Daoy (cell line): Measurements from ENCODE around the gene CCND1. TPM values are rescaled to one million over a fixed set of nuclear protein-coding genes. Genes with fewer than 3 reads are reported as not detected.

Experiments used
- DNase-seq: peaks from one replicate; pipeline ENCODE4 v3.0.0-alpha.2; 2015; ENCODE audit warnings: low read depth
- total RNA-seq: library from RNA; depleted of rRNA; stranded (reverse); fragments of >200 nt; shearing (Covaris generic); gene quantifications from 2 replicates; pipeline ENCODE4 v1.2.3, GENCODE V29; 2014; rRNA removed

Gene CCND1
- total RNA-seq, result 180 and 264 TPM in 2 replicates

DNA sequence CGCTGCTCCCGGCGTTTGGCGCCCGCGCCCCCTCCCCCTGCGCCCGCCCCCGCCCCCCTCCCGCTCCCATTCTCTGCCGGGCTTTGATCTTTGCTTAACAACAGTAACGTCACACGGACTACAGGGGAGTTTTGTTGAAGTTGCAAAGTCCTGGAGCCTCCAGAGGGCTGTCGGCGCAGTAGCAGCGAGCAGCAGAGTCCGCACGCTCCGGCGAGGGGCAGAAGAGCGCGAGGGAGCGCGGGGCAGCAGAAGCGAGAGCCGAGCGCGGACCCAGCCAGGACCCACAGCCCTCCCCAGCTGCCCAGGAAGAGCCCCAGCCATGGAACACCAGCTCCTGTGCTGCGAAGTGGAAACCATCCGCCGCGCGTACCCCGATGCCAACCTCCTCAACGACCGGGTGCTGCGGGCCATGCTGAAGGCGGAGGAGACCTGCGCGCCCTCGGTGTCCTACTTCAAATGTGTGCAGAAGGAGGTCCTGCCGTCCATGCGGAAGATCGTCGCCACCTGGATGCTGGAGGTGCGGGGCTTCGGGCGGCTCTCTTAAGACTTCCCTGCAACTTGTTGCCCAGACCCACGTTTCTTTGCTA lies at the start of gene CCND1:
Gene CCND1 (plus strand): TSS at position 162 of the 587 bp plus-strand sequence. CDS start 158 bp downstream, at position 320.
- peak; percentile 90 for DNase-seq

DNA sequence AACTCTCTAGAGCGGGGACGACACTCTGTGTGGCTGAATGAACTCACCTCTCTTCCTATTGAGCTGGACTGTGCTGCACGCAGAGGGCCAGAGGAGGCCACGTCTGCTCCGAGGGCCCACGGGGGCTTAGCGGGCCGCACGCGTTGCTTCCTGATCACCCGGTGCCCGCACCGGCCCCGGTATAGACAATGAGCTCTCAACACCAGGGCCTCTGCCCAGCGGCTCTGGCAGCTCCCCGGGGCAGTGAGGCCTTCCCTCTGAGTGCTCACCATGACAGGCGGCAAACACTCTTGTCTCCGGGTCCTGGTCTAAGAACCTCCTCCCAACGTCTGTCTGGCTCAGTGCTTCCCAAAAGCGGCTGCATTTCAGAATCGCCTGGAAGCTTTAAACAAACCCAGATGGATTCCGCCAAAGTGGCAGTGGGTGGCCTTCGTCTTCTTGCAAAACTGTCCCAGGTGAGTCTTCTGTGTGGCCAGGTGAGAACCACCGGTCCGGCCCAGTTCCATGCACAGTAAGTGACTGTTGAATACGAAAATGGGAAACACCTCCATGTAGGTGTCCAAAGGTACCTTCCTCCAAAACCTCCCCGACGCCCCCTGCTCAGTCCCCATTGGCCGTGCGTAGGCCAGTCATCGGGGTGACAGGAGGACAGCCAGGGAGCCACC lies 47.8 kb upstream of the CCND1 start:
- DNase-seq, result no peak

DNA sequence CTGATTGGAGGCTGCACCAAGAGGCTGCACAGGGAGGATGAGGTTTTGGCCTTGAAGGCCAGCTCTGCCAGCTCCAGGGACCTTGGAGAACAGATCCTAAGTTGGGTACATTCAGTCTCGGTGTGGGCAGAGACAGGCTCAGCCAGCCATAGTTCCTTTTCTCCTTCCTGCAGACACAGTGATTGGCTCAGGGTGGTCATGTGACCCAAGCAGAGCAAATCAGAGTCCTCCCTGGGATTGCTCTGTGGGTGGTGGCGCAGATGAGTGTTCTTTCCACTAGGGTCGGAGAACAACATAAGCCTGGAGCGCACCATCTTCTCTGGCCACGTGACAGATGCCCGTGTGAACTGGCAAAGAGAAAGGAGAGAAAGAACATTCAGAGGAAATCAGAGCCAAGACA lies 47.1 kb upstream of the CCND1 start:
- DNase-seq, result no peak

DNA sequence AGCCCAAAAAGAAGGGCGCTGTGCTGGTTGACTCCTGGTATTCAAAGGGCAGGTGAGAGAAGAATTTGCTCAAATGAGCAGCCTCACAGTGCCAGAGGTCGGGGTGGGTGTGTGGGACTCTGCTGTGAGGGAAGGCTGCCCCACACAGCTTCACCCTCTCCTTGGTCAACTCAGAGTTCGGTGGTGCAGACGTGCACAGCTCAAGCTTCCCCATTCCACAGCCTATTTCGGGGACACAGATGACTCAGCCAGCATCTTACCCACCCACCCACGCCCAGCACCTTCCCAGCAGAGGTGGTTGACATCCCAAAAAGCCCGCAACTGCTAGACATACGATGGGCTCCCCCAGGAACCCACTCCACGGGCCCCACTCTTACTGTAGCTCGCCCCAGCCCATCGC lies 46.5 kb upstream of the CCND1 start:
- DNase-seq, result no peak

DNA sequence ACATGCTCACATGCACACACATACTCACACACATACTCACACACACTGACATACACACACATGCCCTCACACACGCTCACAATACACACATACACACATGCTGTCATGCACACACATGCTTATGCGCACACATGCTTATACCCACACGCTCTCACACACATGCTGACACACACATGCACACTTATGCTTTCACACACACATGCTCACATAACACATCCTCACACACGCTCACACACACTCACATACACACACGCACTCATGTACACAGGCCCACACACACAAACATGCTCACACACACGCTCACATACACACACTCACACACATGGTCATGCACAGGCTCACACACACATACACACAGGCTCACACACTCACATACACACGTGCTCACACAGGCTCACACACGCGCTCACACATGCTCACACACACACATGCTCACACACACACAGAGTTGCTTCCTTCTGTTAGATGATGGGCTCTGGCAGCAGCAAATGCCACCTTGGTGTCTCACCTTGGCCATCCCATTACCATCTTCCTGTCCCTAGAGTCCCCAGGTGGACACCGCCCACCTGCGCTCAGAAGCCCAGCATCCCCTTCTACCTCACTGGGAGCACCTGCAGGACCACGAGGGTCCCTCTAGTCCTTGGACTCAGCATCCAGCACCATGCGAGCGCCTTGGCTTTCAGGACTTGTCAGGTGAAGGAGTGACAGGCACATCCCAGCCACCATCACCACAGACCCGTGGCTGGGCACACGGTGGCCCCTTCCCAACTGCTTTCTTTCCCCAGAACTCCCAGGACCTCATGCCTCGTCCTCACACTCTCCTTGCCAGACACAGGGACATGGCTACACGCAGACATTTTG lies 44.9 kb upstream of the CCND1 start:
- no peak for DNase-seq

DNA sequence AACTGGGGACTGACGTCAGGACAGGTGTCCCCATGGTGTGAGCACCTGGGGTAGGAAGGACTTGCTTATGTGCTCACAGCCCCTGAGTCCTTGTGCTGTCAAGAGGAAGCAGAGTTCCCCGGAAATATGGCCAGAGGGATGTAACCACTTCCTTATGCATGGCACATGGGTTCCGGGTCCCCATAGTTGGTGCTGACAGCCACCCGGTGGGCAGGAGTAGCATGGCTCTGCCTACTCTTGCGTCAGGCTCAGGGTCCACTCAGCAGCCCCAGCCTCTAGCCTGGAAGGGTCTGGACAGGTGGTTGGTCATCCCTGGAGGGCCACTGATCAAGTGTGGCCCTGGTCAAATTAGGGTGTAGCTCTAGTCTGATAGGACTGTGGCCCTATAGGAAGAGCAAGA lies 42.8 kb upstream of the CCND1 start:
- DNase-seq, result no peak

DNA sequence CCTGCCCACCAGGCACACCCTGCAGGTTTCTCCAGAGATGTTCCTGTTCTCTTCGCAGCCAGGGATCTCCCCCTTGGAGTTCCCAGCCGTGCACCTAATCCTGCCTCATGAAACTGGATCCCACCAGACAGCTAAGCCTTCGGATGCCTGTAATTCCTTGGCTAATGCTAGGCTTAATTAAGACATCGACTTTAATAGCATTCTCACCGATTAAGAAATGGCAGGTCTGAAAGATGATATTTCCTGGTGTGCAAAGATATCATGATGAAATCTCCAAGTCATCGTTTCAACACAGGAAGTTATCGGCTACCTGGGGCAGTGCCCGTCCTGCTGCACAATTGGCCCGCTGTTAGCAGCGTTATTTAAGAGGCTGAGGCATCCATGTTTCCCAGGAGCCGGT lies 41.5 kb upstream of the CCND1 start:
- no peak for DNase-seq

DNA sequence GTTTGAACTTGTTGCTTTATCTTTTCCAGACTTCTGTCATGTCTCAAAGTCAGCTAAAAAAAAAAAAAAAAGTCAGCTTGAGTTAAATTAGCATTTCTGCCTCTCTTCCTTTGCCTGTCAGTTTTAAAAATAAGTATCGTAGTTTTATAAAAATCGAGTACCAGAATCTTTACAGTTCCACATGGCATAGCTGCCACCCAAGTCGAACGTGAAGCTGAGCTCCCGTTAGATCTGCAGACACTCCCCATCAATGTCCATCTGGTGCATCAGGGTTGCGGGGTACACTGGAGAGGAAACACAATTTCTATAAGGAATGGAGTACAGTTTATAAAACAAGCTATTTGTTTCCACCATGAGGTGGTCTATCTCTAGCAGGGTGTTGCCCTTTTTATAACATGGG lies 41.0 kb upstream of the CCND1 start:
- DNase-seq, result no peak

DNA sequence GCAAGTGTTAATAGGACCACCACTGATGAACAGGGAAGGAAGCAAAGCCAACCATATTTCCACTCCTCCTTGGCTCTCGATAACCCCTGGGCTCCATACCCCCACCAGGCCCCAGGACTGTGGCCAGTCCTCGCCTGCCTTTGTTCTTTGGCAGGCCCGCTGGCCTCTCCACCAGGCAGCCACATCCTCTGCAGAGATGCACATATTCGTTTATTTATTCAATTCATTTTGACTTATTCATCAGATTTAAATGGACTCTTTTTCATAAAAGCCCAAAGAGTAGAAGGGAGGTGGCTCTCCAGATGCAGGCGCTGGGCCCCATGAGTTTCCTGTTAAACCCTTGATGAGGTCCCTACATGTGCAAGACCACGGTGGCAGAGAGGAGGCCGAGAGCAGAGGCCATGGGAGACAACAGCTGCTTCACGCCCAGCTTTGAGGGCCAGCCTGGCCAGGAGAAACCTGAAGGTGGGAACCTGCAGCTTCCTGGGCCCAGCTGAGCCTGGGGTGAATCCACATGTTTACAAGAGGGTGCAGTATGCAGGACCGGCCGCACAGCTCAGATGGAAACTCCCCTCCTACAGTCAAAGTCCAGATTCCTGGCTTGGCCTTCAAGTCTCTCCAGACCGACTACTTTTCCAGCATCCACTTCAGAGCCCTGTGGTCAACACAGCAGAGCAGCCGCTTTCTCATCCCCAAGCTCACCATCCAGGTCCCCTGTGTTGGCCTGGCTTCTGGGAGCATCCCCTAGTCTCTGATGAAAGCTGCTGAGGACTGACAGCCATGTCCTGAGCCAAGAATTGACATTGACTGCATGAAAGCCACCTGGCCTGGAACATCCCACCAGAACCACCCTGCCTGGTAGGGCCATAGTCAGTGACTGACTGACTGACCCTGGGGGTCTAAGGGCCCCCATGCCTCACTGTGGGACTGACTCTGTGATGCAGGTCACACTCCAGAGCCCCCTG lies 39.7 kb upstream of the CCND1 start:
- DNase-seq, result no peak

DNA sequence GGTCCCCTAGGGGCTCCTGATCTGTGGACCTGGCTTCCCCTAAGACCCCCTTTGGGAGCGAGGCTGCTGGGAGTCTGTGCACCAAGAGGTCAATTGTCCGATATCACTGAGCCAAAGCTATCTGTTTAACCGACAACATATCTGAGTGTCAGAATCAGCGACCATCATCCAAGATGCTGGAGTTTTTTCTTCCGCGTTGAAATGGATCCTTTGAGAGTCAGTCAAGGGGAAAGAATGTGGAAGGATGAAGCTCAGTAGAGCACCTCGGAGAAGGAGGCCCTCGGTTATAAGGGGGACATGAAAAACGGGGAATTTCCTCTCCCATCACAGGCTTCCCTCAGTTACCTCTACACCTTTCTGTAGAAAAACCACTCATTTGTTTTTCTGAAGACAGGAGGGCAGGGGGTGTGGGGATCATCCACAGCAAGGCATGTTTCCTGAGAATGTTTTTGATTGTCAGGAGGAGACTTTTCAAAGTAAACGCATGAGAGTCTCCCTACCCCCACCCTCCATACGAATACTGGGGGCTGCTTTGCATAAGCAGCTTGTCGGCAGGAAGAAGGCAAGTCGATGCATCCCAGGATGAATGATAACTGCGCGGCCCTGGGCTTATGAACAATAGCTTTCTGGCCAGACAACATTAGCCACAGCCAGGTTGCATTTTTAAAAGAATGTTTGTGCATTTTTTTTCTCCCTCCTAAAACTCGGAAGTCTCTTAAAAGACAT lies 37.7 kb upstream of the CCND1 start:
- no peak for DNase-seq

DNA sequence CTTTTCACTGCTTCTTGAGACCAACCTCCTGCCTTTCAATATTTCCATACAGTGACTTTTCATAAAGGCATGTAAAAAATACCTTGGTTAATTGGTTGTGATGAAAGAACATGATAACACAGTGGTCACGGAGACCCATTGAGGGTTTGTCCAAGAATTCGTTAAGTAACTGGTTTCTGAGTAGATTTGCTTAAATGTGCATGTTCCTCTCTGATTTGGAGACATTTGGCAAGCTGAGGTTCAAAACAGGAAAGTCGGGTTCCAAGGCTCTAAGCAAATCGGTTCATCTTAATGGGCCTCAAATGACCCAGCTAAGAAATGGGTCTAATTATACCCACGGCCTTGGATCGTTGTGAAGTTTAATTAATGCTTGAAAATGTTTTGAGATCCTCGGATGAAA lies 36.9 kb upstream of the CCND1 start:
- no peak for DNase-seq

DNA sequence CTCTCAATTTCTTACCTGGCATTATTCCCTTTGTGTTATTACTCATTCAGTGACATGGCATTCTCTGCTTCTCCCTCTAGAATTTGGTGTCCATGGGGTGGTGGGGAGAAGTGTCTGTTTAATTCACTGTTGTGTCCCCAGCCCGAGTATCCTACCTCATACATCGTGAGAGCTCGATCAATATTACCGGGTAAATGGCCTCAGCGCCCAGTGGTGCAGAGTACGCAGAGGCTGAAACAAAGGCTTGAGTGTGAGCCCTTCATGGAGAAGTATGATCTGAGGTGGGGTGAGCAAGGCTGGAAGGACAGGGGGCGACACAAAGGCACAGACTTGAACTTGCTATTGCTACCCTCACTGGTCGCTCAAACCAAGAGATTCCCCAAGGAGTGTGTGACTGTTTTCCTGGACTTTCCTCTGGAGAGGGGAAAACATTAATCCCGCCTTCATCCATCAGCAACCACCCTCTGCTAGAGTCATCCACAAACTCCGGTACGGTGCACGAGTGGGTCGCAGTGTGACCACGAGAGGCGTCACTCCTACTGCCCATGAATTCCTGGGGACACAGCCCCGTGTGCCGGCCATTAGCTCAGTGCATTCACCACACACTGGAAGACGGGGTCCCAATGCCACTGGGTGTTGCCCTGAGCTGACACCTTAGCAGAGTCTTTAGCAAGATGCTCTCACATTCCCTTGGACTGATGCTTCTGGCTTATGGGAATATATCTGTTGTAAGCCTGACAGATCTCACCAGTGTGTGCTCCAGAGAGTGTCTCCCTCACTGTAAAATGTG lies 35.0 kb upstream of the CCND1 start:
- no peak for DNase-seq

DNA sequence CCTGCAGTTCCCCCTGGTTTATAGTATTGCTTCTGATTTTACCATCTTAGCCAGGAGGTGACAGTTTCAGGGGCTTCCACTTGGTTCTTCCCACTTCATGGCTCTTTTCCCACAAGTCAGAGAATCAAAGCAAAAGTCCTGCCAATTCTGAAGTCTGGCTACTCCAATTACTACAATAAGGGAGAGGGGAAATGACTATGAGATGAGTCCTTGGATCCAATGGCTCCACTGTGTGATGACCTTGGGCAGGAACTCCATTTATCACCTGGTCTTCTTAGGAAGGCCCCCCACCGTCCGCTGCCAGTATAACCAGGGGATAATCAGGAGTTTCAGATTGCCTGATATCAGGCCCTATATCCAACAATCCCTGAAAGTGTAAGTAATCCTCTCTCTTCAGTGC lies 31.6 kb upstream of the CCND1 start:
- peak; percentile 53 for DNase-seq

DNA sequence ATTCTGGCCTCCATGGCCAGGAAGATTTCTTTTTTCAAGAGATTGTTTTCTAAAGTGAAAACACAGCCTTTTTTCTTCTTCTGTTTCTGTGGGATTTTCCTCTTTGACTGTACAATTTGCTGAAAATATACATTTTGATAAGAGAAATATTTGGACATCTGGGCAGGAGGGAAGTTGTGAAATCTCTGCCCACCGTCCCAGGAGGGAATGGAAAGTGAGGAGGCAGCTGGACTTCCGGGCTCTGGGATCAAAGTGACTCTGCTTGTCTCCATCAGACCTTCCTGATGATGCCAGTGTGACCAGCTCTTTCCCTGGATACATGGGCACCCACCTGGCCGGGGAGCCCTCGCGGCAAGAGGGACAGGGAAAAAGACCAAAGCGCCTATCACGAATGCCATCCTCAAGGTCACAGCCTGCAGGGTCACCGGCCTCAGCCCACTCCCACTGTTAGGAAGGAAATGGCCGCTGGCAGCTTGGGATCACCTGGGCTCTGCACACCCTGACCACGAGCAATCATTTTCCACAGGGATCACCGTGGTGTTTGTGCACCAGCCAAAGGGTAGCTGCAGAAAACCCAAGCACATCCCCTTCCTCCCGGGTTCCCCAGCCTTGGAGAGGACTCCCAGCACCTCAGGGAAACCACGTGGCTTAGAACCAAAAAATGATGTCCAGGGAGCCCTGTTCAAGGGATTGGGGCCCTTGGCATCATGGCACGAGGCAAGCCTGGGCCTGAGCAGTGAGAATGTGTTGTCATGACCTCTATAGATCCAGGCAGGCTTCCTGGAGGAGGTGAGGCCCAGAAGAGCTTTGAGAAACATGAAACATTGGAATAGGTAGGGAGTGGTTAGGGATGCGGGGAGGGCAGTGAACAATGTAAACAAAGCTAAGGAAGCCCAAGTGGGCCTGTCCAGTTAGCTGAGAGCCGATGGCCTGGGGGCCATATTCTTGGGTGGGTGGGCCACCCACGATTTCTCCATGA lies 29.1 kb upstream of the CCND1 start:
- no peak for DNase-seq

DNA sequence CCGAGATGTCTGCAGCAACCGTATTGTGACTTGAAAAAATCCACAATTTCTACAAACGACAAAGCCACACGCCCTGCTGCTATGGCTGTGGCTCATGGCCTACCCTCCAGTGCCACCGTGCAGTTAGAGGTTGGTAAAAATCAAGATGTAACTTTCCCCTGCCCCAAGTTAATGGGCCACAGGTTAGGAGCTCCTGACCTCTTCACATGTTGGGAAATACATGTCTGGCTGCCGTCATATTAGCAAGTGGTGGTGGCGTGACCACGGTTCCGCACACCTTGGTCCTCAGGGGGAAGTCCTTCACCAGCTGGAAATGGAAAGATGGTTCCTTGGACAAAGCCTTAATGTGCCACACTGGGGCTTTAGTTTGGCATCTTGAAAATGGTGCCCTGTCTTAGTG lies 27.4 kb upstream of the CCND1 start:
- DNase-seq, result no peak

DNA sequence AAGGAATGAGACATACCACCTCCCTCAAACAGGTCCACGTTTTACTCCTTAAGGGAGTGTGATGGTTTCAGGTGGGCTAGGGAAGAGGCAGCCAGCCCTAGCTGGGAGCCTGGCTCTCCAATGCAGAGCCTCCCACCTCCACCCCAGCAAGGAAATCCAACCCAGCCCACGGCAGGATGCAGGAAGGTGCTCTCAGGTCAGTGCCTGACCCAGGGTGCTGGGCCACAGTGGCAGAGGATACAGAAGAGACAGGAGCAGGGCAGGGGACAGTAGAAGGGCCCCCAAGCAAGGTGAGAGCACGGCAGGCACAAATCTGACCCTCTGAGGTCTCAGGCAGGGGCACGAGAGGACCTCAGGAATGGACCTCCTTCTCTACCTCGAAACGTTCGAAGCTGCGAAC lies 26.9 kb upstream of the CCND1 start:
- DNase-seq, result no peak

DNA sequence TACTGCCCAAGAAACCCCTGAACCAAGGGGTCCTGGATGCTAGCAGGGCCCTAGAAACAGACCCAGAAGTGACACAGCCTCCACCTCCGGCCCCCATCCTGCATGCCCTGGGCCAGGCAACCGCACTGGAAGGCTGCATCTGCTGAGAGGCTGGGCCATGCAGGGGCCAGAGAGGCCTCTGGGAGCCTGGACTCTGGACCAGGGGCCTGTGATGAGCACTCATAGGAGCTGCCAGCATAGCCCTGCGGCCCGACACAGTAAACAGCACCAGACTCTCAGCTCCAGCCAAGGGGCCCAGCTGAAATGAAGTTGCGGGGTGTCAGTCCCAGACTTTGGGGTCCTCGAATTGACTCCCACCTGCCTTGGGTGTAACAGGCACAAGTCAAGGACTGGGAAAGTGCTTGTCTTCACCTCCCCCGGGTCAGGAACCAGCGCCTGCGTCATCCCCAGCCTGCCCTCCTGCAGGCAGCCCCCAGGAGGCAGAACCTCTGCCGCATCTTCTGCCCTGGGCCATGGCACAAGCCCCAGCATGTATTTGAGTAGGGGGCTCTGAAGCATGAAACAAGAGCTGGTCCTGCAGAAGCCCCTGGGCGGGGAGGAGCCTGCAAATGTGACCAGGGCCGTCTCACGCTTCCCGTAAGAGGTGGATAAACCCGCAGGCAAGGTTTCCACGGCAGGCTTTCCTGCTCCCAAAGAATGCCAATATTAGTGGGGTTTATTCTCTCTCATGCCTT lies 25.2 kb upstream of the CCND1 start:
- DNase-seq, result no peak

DNA sequence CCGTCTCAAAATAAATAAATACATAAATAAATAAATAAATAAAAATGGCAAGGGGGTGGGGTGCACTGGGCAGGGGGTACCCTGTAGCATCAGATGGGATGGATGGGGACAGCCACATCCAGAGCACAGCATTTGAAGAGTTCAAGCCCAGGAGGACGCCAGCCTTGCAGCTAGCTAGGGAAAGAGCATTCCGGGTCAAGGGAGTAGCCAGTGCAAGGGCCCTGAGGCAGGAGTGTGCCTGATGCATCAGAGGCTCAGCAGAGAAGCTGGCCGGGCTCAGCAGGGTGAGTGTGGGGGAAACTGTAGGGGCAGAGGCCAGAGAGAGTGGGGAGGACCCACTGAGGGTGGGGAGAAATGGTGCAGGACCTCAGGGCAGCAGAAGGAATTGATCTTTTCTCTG lies 23.7 kb upstream of the CCND1 start:
- DNase-seq, result no peak
